Parathyroid adenoma (tissue), 2 donors: ENCODE data around the gene LAMB1.

Source experiments
- H2AFZ ChIP-seq: fragments of 300-600 bp; sonication (generic); one replicate; pipeline ENCODE4 v1.7.0; 2017; ENCODE audit warnings: antibody characterized with exemption, mild to moderate bottlenecking
- H3K27ac ChIP-seq: fragments of 300-600 bp; sonication (generic); one replicate; pipeline ENCODE4 v1.7.0; 2017
- H3K27me3 ChIP-seq: fragments of 300-600 bp; sonication (generic); one replicate; pipeline ENCODE4 v1.7.0; 2017; ENCODE audit warnings: low read length; ENCODE audit not compliant: control insufficient read depth, insufficient read depth
- H3K36me3 ChIP-seq: fragments of 300-600 bp; sonication (generic); one replicate; pipeline ENCODE4 v1.7.0; 2017; ENCODE audit warnings: low read length; ENCODE audit not compliant: control insufficient read depth, insufficient read depth
- H3K4me1 ChIP-seq: fragments of 300-600 bp; sonication (generic); one replicate; pipeline ENCODE4 v1.7.0; 2017; ENCODE audit warnings: control low read depth
- H3K4me2 ChIP-seq: fragments of 300-600 bp; sonication (generic); one replicate; pipeline ENCODE4 v1.7.0; 2017; ENCODE audit warnings: low read length
- H3K4me3 ChIP-seq: fragments of 300-600 bp; sonication (generic); one replicate; pipeline ENCODE4 v1.7.0; 2017; ENCODE audit warnings: low read depth, low read length
- H3K79me2 ChIP-seq: fragments of 300-600 bp; sonication (generic); one replicate; pipeline ENCODE4 v1.7.0; 2017; ENCODE audit warnings: control low read depth
- H3K9ac ChIP-seq: fragments of 300-600 bp; sonication (generic); one replicate; pipeline ENCODE4 v1.7.0; 2017; ENCODE audit warnings: mild to moderate bottlenecking
- H3K9me3 ChIP-seq: fragments of 300-600 bp; sonication (generic); one replicate; pipeline ENCODE4 v1.7.0; 2017; ENCODE audit warnings: low read length; ENCODE audit not compliant: control insufficient read depth
- CTCF ChIP-seq: fragments of 300-600 bp; sonication (generic); IDR thresholded peaks from one replicate; pipeline ENCODE4 v1.7.0; 2017; ENCODE audit warnings: antibody characterized with exemption, mild to moderate bottlenecking
- donor health status: primary hyperparathyroidism.

Gene LAMB1

GRCh38 chr7:108026116-108026515 lies 23.2 kb upstream of the LAMB1 start:
- H3K4me2 ChIP-seq: no peak overlapping the region
- no peaks in the 10 kb centered on the region for H3K36me3 ChIP-seq
- no peaks in the 10 kb centered on the region for H3K27me3 ChIP-seq
- TF ChIP-seq CTCF: no peak
- no peak overlapping the region for H2AFZ ChIP-seq
- no peaks in the 10 kb centered on the region for H3K4me1 ChIP-seq
- no peak overlapping the region for H3K27ac ChIP-seq
- no peaks in the 10 kb centered on the region for H3K9me3 ChIP-seq
- no peak overlapping the region for H3K9ac ChIP-seq
- H3K79me2 ChIP-seq: no peaks in the 10 kb centered on the region
- H3K4me3 ChIP-seq: no peak overlapping the region

GRCh38 chr7:108024538-108024937 lies 21.6 kb upstream of the LAMB1 start:
- Histone ChIP-seq H3K9me3 (no peaks in the 10 kb centered on the region), H3K79me2 (no peaks in the 10 kb centered on the region), H2AFZ (no peak overlapping the region), H3K27me3 (no peaks in the 10 kb centered on the region), H3K4me1 (no peaks in the 10 kb centered on the region), H3K4me2 (no peak overlapping the region), H3K27ac (no peak overlapping the region), H3K9ac (no peak overlapping the region), H3K36me3 (no peaks in the 10 kb centered on the region), H3K4me3 (no peak overlapping the region)
- no peak for TF ChIP-seq CTCF

DNA sequence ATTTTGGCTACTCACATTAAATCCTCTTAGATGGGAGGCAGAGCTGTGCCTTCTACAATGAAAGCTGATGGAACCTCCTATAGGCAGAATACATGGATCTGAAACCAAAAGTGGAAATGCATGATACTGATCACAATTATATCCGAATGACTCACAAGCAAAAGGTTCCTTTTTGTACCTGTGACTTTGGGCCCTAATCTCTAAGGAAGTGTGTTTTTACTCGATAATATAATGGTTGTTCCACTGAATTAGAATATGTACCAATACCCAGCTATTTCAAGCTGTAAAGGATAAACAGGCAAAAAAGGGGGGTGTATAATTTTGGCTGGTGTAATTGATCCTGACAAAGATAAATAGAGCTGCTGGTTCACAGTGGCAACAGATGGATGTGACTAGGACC lies 17.6 kb upstream of the LAMB1 start:
- Histone ChIP-seq H3K9me3 (no peaks in the 10 kb centered on the region), H3K27me3 (no peaks in the 10 kb centered on the region), H2AFZ (no peak overlapping the region), H3K27ac (no peak overlapping the region), H3K4me1 (no peaks in the 10 kb centered on the region), H3K9ac (no peak overlapping the region), H3K4me2 (no peak overlapping the region), H3K79me2 (no peaks in the 10 kb centered on the region), H3K36me3 (no peaks in the 10 kb centered on the region), H3K4me3 (no peak overlapping the region)
- TF ChIP-seq CTCF: no peak

DNA sequence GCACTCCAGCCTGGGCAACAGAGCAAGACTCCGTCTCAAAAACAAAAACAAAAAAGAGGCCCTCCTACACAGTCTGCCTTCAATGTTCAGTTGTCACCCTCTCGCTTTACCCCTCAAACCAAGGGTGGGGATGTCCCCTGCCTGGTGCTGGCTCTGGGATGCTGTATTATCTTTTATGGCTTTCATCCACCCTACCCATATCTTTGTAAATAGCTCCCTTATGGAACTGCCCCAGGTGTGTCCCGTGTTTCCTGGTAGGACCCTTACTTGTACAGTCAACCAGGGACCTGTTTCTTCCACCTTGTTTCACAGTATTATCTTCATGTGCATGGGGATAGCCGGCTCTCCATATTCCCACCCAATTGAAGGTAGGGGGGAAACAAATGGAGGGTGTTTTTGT lies 15.7 kb upstream of the LAMB1 start:
- Histone ChIP-seq H3K79me2 (no peaks in the 10 kb centered on the region), H3K9ac (no peak overlapping the region), H3K27ac (no peak overlapping the region), H2AFZ (no peak overlapping the region), H3K36me3 (no peaks in the 10 kb centered on the region), H3K4me3 (no peak overlapping the region), H3K4me2 (no peak overlapping the region), H3K4me1 (no peaks in the 10 kb centered on the region), H3K9me3 (no peaks in the 10 kb centered on the region), H3K27me3 (no peaks in the 10 kb centered on the region)
- no peak for TF ChIP-seq CTCF

- no peaks in the 10 kb centered on the region for H3K9me3 ChIP-seq
- no peak overlapping the region for H3K27ac ChIP-seq
- no peak overlapping the region for H3K9ac ChIP-seq
- H3K4me1 ChIP-seq: no peaks in the 10 kb centered on the region
- no peak for TF ChIP-seq CTCF
- no peak overlapping the region for H2AFZ ChIP-seq
- no peaks in the 10 kb centered on the region for H3K36me3 ChIP-seq
- H3K4me2 ChIP-seq: no peak overlapping the region
- no peak overlapping the region for H3K4me3 ChIP-seq
- no peaks in the 10 kb centered on the region for H3K79me2 ChIP-seq
- H3K27me3 ChIP-seq: no peaks in the 10 kb centered on the region
Measured at GRCh38 chr7:108017776-108018151, 14.8 kb upstream of the LAMB1 start.
